ENCODE measurements around the gene TCF4.
A peak's percentile ranks its signal among the peaks of the same experiment; 100 is the strongest.

TCF4 gene

DNA sequence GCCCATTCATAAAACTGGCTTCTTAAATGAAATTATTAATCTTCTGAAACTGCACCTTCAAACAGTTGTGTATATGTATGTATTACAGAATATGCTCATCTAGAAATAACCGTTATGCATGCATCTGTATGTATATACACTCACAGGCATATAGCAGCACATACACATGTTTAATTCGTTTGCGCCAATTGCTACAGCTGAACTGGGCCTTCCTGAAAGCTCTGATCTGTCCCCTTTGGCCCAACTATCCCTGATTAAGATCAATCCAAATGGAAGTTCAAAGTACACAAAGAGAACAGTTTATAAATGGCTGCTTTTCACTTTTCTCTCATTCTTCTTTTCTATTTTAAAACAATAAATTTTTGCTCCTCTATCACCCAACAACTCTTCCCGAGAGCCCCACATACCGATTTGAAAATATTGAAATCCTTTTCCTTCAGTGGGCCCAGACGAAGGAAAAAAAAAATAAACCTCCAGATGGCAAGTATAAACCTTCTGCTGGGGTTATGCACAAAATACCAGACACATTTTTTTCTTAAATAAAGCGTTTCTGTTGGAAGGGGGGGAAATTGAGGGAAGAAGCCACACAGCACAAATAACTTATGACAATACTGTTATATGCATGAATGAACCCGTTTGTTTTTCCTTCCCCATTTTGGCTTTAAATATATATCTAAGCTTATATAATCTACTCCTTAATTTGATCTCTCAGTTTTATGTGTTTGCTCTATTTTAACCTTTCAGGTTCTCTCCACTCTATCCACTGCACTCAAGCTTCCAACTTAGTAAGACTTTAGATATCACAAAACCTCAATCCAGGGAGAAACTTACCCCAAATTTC is 267.3 kb downstream of the TCF4 start:
- Histone ChIP-seq H3K9me3 (replicated peaks; ENCODE audit: low read length) (no peaks in the 10 kb centered on the region), H3K9ac (ENCODE audit: low read depth, low read length) (peak overlapping the region; percentile 85), H3K36me3 (ENCODE audit: insufficient read depth, low read length) (no peaks in the 10 kb centered on the region), H3K4me2 (ENCODE audit: low read length) (peak overlapping the region; percentile 96), H3K4me1 (ENCODE audit: control insufficient read depth, insufficient read depth, low read length) (peaks cover 51% of the 10 kb centered on the region), H3K27me3 (ENCODE audit: control insufficient read depth, insufficient read depth, low read length) (no peaks in the 10 kb centered on the region), H3K4me3 (ENCODE audit: low read length) (peak overlapping the region; percentile 80)

DNA sequence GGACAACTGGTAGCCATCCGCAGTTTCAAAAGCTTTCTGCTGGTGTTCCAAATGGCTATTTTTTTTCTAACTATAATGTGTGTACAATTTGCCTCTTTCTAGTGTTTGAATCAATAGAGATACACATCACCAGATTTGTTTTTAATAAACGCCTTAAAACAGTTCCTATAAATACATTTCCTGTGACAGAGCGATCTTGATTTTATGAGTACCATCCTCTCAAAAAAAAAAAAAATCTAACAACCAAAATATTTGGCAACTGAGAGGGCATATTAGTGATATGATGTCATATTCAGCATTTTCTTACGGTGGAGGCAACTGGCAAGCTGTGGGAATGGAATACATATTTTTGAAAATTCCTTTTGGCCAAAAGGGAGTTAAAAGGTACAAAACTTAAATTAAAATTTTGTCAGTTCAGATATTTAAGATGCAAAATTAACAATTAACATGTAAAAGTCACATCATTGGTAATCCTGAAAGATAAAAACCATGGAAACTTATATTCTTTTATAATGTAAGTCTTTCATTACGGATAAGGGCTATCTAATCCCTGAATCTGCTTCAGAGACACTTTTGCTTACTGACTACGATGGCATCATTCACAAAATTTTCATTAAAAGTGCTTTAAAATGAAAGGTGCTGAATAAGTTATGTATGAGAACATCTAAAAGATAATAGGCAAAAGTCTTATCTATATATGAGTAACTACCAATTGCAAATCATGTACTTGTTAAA is 268.4 kb downstream of the TCF4 start:
- H3K27me3 ChIP-seq (ENCODE audit: control insufficient read depth, insufficient read depth, low read length), result no peaks in the 10 kb centered on the region
- H3K9ac ChIP-seq (ENCODE audit: low read depth, low read length), result peak overlapping the region; percentile 85
- H3K36me3 ChIP-seq (ENCODE audit: insufficient read depth, low read length), result no peaks in the 10 kb centered on the region
- no peaks in the 10 kb centered on the region for H3K9me3 ChIP-seq (replicated peaks; ENCODE audit: low read length)
- peak overlapping the region; percentile 80 for H3K4me3 ChIP-seq (ENCODE audit: low read length)
- peaks cover 51% of the 10 kb centered on the region for H3K4me1 ChIP-seq (ENCODE audit: control insufficient read depth, insufficient read depth, low read length)
- peak overlapping the region; percentile 96 for H3K4me2 ChIP-seq (ENCODE audit: low read length)

DNA sequence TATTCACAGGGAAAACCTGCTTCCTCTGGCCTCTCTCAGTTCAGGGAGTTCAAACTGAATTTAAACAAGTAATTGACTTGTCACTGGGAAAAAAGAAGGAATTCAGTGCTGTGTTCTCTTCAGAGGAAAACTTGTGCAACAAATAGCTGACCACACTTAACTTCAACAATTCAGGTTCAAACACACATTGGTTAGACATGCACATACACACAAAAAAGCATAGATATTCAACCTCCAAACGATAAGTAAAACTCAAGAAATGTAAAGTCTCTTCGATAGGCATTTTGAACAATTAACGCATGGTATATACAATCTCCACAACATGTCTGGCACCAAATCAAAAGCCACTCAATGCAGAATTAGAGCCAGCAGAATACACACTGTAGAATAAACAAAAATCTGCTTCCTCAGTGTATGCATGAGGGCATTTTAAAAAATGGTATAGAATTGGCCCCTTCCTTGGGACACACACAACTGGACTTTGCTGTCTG is 269.0 kb downstream of the TCF4 start:
- H3K4me1 ChIP-seq (ENCODE audit: control insufficient read depth, insufficient read depth, low read length), result peaks cover 51% of the 10 kb centered on the region

DNA sequence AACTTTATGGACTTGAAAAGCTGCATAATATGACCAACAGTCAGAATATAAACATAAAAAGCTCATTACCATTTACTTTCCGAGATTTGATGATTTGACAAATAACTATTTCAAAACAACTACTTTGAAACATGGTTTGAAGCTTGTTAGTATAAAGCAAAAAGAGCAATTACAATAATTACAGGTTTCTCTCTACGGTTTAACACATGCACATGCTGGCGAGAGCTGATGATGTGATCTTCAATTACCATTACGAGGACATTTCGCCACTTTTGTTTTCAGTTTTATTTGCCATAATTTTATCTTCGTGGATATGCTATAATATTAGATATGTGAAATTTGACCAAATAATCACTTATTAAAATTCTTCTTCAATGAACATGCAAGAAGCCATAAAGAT is 270.1 kb downstream of the TCF4 start:
- Histone ChIP-seq H3K4me3 (ENCODE audit: low read length) (peak overlapping the region; percentile 42), H3K9ac (ENCODE audit: low read depth, low read length) (peak overlapping the region; percentile 85), H3K27me3 (ENCODE audit: control insufficient read depth, insufficient read depth, low read length) (no peaks in the 10 kb centered on the region), H3K4me1 (ENCODE audit: control insufficient read depth, insufficient read depth, low read length) (peaks cover 43% of the 10 kb centered on the region), H3K4me2 (ENCODE audit: low read length) (peak overlapping the region; percentile 96), H3K9me3 (replicated peaks; ENCODE audit: low read length) (no peaks in the 10 kb centered on the region), H3K36me3 (ENCODE audit: insufficient read depth, low read length) (no peaks in the 10 kb centered on the region)

More for the DNA sequence above, 269.0 kb downstream of the TCF4 start:
- Histone ChIP-seq H3K27me3 (ENCODE audit: control insufficient read depth, insufficient read depth, low read length) (no peaks in the 10 kb centered on the region), H3K9ac (ENCODE audit: low read depth, low read length) (peak overlapping the region; percentile 85), H3K9me3 (replicated peaks; ENCODE audit: low read length) (no peaks in the 10 kb centered on the region), H3K4me2 (ENCODE audit: low read length) (peak overlapping the region; percentile 96), H3K36me3 (ENCODE audit: insufficient read depth, low read length) (no peaks in the 10 kb centered on the region), H3K4me3 (ENCODE audit: low read length) (peak overlapping the region; percentile 61)

DNA sequence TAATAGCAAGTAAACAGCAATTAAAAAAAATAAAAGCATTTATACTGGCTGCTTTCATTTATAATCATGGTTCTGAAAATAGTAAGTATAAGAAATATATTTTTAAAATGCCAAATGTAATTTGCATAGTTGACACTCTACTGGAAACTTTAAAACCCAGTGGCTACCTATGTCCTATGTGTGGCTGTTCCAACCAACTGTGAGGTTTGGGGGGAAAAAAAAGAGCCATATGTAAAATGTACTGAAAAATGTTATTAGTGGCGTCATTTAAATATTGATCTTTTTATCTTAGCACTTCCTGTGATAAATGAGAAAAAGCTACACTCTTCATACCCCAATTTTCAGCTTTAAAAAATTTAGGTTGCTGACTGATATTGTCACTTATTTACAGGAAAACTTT is 270.7 kb downstream of the TCF4 start:
- H3K36me3 ChIP-seq (ENCODE audit: insufficient read depth, low read length), result no peaks in the 10 kb centered on the region
- H3K4me2 ChIP-seq (ENCODE audit: low read length), result peak overlapping the region; percentile 96
- no peak overlapping the region for H3K4me3 ChIP-seq (ENCODE audit: low read length)
- no peaks in the 10 kb centered on the region for H3K9me3 ChIP-seq (replicated peaks; ENCODE audit: low read length)
- peak overlapping the region; percentile 85 for H3K9ac ChIP-seq (ENCODE audit: low read depth, low read length)
- no peaks in the 10 kb centered on the region for H3K27me3 ChIP-seq (ENCODE audit: control insufficient read depth, insufficient read depth, low read length)
- H3K4me1 ChIP-seq (ENCODE audit: control insufficient read depth, insufficient read depth, low read length), result peaks cover 38% of the 10 kb centered on the region

DNA sequence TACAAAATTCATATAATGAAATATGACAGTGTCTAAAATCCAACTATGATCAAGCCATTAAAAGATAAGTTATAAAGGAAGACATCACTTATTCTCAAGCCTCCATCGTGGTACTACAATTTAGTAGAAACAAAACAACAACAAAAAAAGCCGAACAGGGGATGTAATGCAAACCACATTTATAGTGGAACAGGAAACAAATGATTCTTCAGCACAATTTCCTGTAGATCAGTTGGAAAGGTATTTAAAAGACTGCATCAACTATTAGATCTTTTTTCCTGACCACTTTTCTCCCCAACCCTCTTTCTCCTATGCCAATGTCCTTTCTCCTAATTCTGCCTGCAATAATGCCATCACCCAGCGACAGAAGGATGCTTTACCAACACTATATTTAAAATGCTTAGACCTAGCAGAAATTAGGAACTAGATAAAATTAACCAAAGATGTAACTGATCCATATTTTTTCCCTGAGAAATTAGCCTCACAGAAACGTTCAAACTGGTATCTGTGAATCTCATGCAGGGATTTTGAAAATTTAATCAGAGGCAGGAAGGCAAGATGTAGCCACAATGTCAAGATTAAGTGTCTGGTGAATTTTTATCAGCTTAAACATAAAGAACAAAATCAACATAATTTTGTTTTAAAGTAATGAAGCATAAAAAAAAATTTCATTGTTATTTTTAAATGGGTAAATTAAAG is 271.4 kb downstream of the TCF4 start:
- Histone ChIP-seq H3K27me3 (ENCODE audit: control insufficient read depth, insufficient read depth, low read length) (no peaks in the 10 kb centered on the region), H3K36me3 (ENCODE audit: insufficient read depth, low read length) (no peaks in the 10 kb centered on the region), H3K4me1 (ENCODE audit: control insufficient read depth, insufficient read depth, low read length) (peaks cover 38% of the 10 kb centered on the region), H3K4me3 (ENCODE audit: low read length) (no peak overlapping the region), H3K9me3 (replicated peaks; ENCODE audit: low read length) (no peaks in the 10 kb centered on the region), H3K4me2 (ENCODE audit: low read length) (peak overlapping the region; percentile 58), H3K9ac (ENCODE audit: low read depth, low read length) (no peak overlapping the region)

DNA sequence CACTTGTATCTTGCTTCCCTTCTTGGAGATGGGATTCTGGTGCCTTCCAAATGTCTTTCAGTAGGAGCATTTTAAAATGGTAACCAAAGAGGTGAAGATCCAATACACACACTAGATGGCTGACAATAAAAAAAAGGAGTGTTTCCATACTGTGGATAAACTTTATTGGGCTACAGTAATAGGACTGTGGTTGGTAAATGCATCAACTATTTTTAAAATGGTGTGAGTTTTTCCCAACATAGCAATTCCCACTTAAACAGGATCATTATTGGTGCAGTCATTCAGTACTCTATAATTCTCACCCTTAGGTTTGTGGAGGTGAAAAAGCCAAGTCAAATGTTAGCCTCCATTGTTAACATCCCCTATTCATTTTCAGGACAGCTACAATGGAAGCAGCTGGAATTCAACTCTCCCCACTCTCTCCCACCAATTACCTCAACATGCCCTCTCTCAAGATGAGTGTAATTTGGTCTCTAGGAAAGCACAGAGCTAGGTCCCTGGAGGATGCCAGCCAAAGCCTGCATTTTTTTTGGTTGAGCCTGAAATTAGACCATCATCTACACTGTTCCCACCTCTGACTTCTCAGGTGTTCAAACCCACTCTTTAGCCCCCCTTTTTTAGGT is 273.3 kb downstream of the TCF4 start:
- Histone ChIP-seq H3K9me3 (replicated peaks; ENCODE audit: low read length) (no peaks in the 10 kb centered on the region), H3K4me1 (ENCODE audit: control insufficient read depth, insufficient read depth, low read length) (peaks cover 32% of the 10 kb centered on the region), H3K9ac (ENCODE audit: low read depth, low read length) (no peak overlapping the region), H3K36me3 (ENCODE audit: insufficient read depth, low read length) (no peaks in the 10 kb centered on the region), H3K27me3 (ENCODE audit: control insufficient read depth, insufficient read depth, low read length) (no peaks in the 10 kb centered on the region), H3K4me3 (ENCODE audit: low read length) (no peak overlapping the region), H3K4me2 (ENCODE audit: low read length) (no peak overlapping the region)

DNA sequence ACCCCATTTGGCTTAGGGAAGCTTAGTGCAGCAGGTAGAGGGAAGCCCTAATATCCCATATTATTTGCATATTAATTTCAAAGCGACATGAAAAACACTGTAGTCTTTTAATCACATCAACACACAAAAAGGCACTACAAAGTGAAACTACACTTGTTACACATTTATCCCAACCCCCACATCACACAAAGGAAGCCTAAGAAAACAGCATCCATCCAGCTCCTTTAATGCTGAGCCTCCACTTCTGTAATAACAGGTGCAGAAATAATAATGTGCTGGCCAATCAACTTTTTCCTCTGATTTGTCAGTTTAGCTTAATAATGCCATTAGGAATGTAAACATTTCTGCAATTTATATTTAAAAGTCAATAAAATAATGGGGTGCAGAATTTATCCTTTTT is 274.0 kb downstream of the TCF4 start:
- Histone ChIP-seq H3K4me2 (ENCODE audit: low read length) (no peak overlapping the region), H3K36me3 (ENCODE audit: insufficient read depth, low read length) (no peaks in the 10 kb centered on the region), H3K9me3 (replicated peaks; ENCODE audit: low read length) (no peaks in the 10 kb centered on the region), H3K4me3 (ENCODE audit: low read length) (no peak overlapping the region), H3K9ac (ENCODE audit: low read depth, low read length) (no peak overlapping the region), H3K4me1 (ENCODE audit: control insufficient read depth, insufficient read depth, low read length) (peaks cover 28% of the 10 kb centered on the region), H3K27me3 (ENCODE audit: control insufficient read depth, insufficient read depth, low read length) (no peaks in the 10 kb centered on the region)

DNA sequence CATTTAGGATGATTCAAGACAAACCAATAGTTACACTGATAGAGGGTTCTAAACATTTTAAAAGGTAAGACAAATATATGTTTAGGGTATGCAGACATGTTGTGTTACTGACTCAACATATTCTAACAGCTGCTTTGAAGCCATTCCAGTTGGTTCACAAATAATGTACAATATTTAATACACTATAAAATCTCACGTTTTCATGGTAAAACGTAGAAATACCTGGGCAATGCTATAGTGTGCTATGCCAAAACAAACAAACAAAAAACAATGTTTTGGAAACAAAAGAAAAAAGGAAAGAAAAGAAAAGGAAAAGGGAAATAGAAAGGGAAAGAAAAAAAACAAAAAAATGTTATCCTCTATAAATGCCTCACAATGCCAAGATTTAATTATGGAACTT is 277.1 kb downstream of the TCF4 start:
- H3K9ac ChIP-seq (ENCODE audit: low read depth, low read length), result no peak overlapping the region
- H3K36me3 ChIP-seq (ENCODE audit: insufficient read depth, low read length), result no peaks in the 10 kb centered on the region
- H3K4me1 ChIP-seq (ENCODE audit: control insufficient read depth, insufficient read depth, low read length), result no peaks in the 10 kb centered on the region
- no peaks in the 10 kb centered on the region for H3K27me3 ChIP-seq (ENCODE audit: control insufficient read depth, insufficient read depth, low read length)
- no peaks in the 10 kb centered on the region for H3K9me3 ChIP-seq (replicated peaks; ENCODE audit: low read length)
- H3K4me2 ChIP-seq (ENCODE audit: low read length), result no peak overlapping the region
- no peak overlapping the region for H3K4me3 ChIP-seq (ENCODE audit: low read length)

DNA sequence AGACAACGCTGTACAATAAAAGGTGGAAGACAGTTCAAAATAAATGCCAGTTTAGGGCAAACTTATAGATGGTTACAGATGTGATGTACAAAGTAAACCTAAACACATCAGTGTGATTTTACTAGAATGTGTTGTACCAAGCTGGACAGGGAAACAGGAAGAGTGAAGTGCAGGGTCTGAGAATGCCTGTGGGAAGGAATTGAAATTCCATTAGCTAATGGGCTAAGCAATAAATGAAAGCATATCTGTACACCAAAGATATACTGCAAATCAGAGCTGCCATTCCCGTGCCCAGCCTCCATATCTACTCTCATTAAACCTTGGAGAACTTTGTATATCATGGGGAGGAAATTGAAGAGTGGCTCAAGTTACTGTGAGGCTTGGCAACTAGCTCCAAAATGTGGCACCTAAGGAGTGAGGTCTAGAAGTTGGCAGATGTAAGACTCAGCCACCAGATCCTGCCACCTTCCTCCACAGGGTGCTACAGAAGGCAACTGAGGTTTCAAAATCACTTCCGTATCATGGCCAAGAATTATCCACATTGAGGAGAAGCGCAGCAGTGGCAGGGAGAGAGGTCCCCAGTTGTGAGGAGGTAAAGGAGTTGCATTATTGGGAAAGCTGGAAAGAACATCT is 277.8 kb downstream of the TCF4 start:
- Histone ChIP-seq H3K36me3 (ENCODE audit: insufficient read depth, low read length) (no peaks in the 10 kb centered on the region), H3K9me3 (replicated peaks; ENCODE audit: low read length) (no peaks in the 10 kb centered on the region), H3K4me1 (ENCODE audit: control insufficient read depth, insufficient read depth, low read length) (no peaks in the 10 kb centered on the region), H3K9ac (ENCODE audit: low read depth, low read length) (no peak overlapping the region), H3K4me3 (ENCODE audit: low read length) (no peak overlapping the region), H3K27me3 (ENCODE audit: control insufficient read depth, insufficient read depth, low read length) (no peaks in the 10 kb centered on the region), H3K4me2 (ENCODE audit: low read length) (no peak overlapping the region)

All from skeletal muscle satellite cell (primary cell).